OCI-LY1 (cell line): ENCODE results near the gene SRP14.

Experiments
- CTCF ChIP-seq: fragments of 200-600 bp; sonication (generic), shearing (Covaris generic); IDR thresholded peaks from 2 replicates; pipeline ENCODE4 v1.5.1; 2017; ENCODE audit warnings: mild to moderate bottlenecking, antibody characterized with exemption, low read length, moderate library complexity, mixed read lengths
- EZH2 ChIP-seq: fragments of 200-600 bp; sonication (generic), shearing (Covaris generic); IDR thresholded peaks from 2 replicates; pipeline ENCODE4 v1.8.0; 2017; ENCODE audit warnings: borderline replicate concordance, mixed run types, mild to moderate bottlenecking, antibody characterized with exemption, low read length, moderate library complexity, mixed read lengths

- no peak for TF ChIP-seq CTCF
- TF ChIP-seq EZH2 = no peak
These were observed 33.0 kb downstream of the SRP14 start for GRCh38 chr15:40006003-40006402.
